ENCODE data around the gene GOLGA6L7. TPM values are rescaled to one million over a fixed set of nuclear protein-coding genes. Genes with fewer than 3 reads are reported as not detected.
"Not testable (repeated sequence)": the region's sequence is repeated elsewhere in the genome, so short reads cannot be mapped to it uniquely, and the experiment has no call there.

GOLGA6L7 gene
- total and polyA plus RNA-seq, 9 of the 15 experiments (the other 6 are each of a cell fraction or from before 2014, with no cell fraction given), result 0.11 to 0.14 (median 0.11) TPM; not detected in 6

DNA sequence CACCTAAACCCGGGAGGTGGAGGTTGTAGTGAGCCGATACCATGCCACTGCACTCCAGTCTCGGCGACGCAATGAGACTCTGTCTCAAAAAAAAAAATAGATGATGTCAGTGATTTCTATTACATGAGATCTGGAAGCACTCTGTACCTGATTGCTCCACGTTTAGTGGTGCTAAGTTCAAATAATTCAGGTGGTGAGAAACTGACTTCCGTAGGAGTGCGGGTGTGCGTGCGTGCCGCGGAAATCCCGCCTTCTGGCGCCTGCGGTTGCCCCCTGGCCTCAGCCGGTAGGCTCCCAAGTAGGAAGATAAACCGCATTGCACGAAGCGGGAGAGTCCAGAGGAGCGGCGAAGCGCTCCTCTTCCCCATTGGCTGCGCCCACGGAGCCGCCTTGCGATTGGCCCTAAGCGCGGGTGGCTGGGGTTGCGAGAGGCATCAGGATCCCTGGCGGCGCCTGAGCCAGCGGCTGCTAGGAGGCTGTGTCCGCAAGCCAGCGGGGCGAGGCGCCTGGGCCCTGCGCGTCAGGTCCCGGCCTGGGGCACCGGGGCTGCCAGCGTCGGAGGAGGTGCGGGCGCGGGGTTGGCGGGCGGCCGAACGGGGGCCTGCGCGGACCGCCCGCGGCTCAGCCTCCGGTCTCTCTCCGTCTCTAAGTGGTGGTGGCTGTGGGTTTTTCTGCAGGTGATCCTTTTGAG, 16.4 kb downstream of the GOLGA6L7 start (continued):
- TF ChIP-seq, protein P1, sequence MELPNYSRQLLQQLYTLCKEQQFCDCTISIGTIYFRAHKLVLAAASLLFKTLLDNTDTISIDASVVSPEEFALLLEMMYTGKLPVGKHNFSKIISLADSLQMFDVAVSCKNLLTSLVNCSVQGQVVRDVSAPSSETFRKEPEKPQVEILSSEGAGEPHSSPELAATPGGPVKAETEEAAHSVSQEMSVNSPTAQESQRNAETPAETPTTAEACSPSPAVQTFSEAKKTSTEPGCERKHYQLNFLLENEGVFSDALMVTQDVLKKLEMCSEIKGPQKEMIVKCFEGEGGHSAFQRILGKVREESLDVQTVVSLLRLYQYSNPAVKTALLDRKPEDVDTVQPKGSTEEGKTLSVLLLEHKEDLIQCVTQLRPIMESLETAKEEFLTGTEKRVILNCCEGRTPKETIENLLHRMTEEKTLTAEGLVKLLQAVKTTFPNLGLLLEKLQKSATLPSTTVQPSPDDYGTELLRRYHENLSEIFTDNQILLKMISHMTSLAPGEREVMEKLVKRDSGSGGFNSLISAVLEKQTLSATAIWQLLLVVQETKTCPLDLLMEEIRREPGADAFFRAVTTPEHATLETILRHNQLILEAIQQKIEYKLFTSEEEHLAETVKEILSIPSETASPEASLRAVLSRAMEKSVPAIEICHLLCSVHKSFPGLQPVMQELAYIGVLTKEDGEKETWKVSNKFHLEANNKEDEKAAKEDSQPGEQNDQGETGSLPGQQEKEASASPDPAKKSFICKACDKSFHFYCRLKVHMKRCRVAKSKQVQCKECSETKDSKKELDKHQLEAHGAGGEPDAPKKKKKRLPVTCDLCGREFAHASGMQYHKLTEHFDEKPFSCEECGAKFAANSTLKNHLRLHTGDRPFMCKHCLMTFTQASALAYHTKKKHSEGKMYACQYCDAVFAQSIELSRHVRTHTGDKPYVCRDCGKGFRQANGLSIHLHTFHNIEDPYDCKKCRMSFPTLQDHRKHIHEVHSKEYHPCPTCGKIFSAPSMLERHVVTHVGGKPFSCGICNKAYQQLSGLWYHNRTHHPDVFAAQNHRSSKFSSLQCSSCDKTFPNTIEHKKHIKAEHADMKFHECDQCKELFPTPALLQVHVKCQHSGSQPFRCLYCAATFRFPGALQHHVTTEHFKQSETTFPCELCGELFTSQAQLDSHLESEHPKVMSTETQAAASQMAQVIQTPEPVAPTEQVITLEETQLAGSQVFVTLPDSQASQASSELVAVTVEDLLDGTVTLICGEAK (IDR thresholded peaks at IDR 0.05), result peak; percentile 76
- TF ChIP-seq, protein P1 (CRISPR knock-in tag; IDR thresholded peaks at IDR 0.05), result not testable (repeated sequence)
- TF ChIP-seq ZNF316 (IDR thresholded peaks at IDR 0.05) (peak; percentile 79), RNF2 (IDR thresholded peaks at IDR 0.05) (peak; percentile 44; the same call in 1 of the 2 replicates), C11orf30 (IDR thresholded peaks at IDR 0.05; ENCODE audit: low read depth) (peak; percentile 29; the same call in 1 of the 2 replicates), HDAC1 (IDR thresholded peaks at IDR 0.05) (0 out of 4 replicates have a peak, but pooled peaks of 1 of the 2 experiments have one; percentile 23), RBBP5 (IDR thresholded peaks at IDR 0.05; ENCODE audit: borderline replicate concordance, insufficient read depth, low read length, poor library complexity, severe bottlenecking) (peak; percentile 39), SRF (CRISPR knock-in tag; IDR thresholded peaks at IDR 0.05) (0 out of 4 replicates have a peak, but pooled peaks of 1 of the 2 experiments have one; percentile 22), PHF21A (IDR thresholded peaks at IDR 0.05; ENCODE audit: borderline replicate concordance, low read depth) (peak; percentile 86; the same call in 1 of the 2 replicates), POLR2A (conservative IDR thresholded peaks at IDR 0.05) (peak; percentile 59), NONO (IDR thresholded peaks at IDR 0.05; ENCODE audit: low read depth in 2 of 2, low read length in 1 of 2) (peak in 1 of 2 experiments; percentile 40; a peak in 1 of 4 replicates), SAP30 (IDR thresholded peaks at IDR 0.05; ENCODE audit: borderline replicate concordance, insufficient read depth, low read depth, low read length, poor library complexity, severe bottlenecking) (peak; percentile 25), RB1 (IDR thresholded peaks at IDR 0.05; ENCODE audit: low read depth) (0 out of 2 replicates have a peak, but pooled peaks have one; percentile 29), MLX (CRISPR knock-in tag; conservative IDR thresholded peaks at IDR 0.05) (peak in 1 of 2 experiments; percentile 41; a peak in 1 of 4 replicates), ETV6 (CRISPR knock-in tag; IDR thresholded peaks at IDR 0.05; ENCODE audit: borderline replicate concordance) (0 out of 2 replicates have a peak, but pooled peaks have one; percentile 18)
- TF ChIP-seq, protein P2, sequence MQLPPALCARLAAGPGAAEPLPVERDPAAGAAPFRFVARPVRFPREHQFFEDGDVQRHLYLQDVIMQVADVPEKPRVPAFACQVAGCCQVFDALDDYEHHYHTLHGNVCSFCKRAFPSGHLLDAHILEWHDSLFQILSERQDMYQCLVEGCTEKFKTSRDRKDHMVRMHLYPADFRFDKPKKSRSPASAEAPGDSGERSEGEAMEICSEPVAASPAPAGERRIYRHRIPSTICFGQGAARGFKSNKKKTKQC (CRISPR knock-in tag; IDR thresholded peaks at IDR 0.05), result peak; percentile 70; the same call in 1 of the 2 replicates
- TF ChIP-seq ETV6 (IDR thresholded peaks at IDR 0.05; ENCODE audit: borderline replicate concordance in 1 of 2, low read depth in 2 of 2, low read length in 1 of 2), result not testable (repeated sequence)

Measured in K562 (cell line).